Activated naive CD4-positive, alpha-beta T cell treated with anti-CD3 and anti-CD28 coated beads, Interleukin-2, amount 50 U/mL, for 24 hours (primary cell): ENCODE data around the gene PTGS2.

ENCODE experiments used
- H3K27ac Mint-ChIP-seq: one replicate; pipeline ENCODE4 v1.8.0; 2021; ENCODE audit warnings: mild to moderate bottlenecking, mixed read lengths
- H3K27me3 Mint-ChIP-seq: one replicate; pipeline ENCODE4 v1.8.0; 2021; ENCODE audit warnings: mixed read lengths
- H3K36me3 Mint-ChIP-seq: one replicate; pipeline ENCODE4 v1.8.0; 2021; ENCODE audit warnings: mixed read lengths
- H3K4me1 Mint-ChIP-seq: one replicate; pipeline ENCODE4 v1.8.0; 2021; ENCODE audit warnings: mixed read lengths
- H3K4me3 Mint-ChIP-seq: one replicate; pipeline ENCODE4 v1.8.0; 2021; ENCODE audit warnings: mild to moderate bottlenecking, mixed read lengths
- H3K9me3 Mint-ChIP-seq: one replicate; pipeline ENCODE4 v1.8.0; 2021; ENCODE audit warnings: mixed read lengths

PTGS2 gene

DNA sequence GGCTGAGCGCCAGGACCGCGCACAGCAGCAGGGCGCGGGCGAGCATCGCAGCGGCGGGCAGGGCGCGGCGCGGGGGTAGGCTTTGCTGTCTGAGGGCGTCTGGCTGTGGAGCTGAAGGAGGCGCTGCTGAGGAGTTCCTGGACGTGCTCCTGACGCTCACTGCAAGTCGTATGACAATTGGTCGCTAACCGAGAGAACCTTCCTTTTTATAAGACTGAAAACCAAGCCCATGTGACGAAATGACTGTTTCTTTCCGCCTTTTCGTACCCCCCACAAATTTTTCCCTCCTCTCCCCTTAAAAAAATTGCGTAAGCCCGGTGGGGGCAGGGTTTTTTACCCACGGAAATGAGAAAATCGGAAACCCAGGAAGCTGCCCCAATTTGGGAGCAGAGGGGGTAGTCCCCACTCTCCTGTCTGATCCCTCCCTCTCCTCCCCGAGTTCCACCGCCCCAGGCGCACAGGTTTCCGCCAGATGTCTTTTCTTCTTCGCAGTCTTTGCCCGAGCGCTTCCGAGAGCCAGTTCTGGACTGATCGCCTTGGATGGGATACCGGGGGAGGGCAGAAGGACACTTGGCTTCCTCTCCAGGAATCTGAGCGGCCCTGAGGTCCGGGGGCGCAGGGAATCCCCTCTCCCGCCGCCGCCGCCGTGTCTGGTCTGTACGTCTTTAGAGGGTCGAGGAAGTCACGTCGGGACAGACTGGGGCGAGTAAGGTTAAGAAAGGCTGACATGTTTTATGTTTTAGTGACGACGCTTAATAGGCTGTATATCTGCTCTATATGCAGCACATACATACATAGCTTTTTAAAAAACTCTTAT lies at the start of gene PTGS2:
TSS of gene PTGS2 (minus strand) at position 179 of the 817 bp plus-strand sequence. CDS start at position 46, 133 bp downstream.
- Mint-ChIP-seq H3K4me3 (peak within 1 kb of the TSS; percentile 76), H3K27me3 (peaks cover 55% of the 10 kb centered on the region)

DNA sequence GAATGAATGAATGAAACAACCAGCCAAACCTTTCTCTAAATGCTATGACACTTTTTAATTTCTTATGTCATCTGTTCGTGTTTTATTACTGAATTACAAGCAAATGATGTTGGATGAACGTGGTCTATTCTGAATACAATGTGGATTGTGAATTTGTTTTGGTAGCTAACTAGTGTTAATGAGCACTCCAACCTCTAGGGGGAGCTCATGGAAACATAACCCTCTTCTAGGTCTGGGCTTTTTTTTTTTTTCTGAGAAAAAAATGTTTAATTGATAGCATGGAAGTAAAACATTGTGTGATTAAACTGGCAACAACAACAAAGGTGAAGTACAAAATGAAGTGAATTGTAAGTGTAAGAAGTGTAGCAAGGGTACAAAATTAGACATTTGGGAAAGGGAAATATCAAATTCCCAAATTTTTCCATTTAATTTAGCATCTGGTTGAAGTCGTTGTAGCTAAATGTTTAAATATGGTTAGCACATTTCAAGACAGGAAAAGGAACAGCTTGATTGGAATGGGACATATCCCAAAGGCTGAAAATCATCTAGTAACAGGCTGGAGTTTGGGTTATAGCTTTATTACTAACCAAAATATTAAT lies 42.6 kb upstream of the PTGS2 start:
- Mint-ChIP-seq H3K4me3 (no peak overlapping the region), H3K27me3 (peaks cover 5% of the 10 kb centered on the region), H3K36me3 (no peaks in the 10 kb centered on the region), H3K27ac (no peak overlapping the region), H3K4me1 (no peaks in the 10 kb centered on the region), H3K9me3 (peaks cover 7% of the 10 kb centered on the region)

More for the DNA sequence above, at the start of gene PTGS2:
- Mint-ChIP-seq H3K9me3 (no peaks in the 10 kb centered on the region), H3K4me1 (peaks cover 17% of the 10 kb centered on the region), H3K36me3 (no peaks in the 10 kb centered on the region), H3K27ac (no peak within 1 kb of the TSS)

DNA sequence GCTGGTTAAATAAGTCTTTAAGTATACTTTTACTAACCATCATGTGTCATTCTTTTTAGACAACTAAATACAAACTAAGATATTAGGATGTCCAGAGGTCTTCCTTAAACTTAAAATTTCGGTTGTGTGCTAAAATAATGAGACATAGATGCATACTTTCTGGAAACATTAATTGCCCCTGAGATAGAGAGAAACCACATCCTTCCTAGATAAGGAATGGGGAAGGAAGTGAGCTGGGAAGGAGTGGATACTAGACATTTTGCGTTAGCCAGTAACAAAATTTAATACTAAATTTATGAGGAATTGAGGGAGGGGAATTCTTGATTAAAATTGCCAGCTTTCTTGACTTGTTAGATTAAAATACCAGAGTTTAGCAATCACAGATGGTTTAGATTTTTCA lies 37.1 kb upstream of the PTGS2 start:
- Mint-ChIP-seq H3K9me3 (no peaks in the 10 kb centered on the region), H3K27ac (no peak overlapping the region), H3K36me3 (no peaks in the 10 kb centered on the region), H3K27me3 (no peaks in the 10 kb centered on the region), H3K4me3 (no peak overlapping the region), H3K4me1 (no peaks in the 10 kb centered on the region)

DNA sequence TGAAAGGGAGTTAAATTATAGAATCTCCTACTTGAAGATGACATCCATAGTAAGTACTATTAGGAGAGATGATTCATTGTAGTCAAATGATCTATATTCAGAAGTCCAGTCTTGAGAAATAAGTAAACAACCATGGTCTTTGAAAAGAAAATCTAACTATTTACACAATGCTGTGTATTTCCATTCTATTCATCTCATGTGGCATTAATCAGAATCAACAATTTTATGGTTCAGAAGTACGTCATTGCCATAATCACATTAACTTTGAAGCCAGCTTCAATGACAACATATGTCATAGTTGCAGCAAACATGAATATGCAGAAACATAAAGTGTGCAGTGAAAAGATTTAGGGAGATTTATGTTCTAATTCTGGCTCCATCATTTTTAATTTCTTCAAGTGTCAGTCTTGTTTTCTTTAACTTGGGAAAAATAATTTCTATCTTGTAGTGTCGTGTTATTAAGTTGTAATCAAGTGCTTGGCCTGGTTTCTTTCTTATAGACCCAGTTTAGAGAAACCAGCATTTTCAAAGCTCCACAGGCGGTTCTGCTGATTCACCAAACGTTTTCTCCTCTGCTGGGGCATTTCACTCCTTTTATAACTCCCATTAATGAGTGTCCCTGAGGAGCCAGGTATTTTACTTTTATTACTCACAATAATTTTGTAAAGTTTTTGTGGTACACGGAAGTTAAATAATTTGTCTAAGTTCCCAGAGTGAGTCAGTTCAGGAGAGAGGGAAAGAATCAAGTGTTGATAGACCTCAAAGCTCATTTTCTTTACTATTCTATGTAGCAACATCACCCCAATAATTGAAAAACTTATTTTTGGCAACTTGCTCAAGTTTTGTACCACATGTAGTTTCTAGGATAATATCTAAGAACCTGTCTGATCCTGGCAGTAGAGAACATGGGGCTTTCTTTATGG lies 35.9 kb upstream of the PTGS2 start:
- Mint-ChIP-seq H3K9me3 (no peaks in the 10 kb centered on the region), H3K4me3 (no peak overlapping the region), H3K4me1 (no peaks in the 10 kb centered on the region), H3K36me3 (no peaks in the 10 kb centered on the region), H3K27me3 (no peaks in the 10 kb centered on the region), H3K27ac (no peak overlapping the region)

DNA sequence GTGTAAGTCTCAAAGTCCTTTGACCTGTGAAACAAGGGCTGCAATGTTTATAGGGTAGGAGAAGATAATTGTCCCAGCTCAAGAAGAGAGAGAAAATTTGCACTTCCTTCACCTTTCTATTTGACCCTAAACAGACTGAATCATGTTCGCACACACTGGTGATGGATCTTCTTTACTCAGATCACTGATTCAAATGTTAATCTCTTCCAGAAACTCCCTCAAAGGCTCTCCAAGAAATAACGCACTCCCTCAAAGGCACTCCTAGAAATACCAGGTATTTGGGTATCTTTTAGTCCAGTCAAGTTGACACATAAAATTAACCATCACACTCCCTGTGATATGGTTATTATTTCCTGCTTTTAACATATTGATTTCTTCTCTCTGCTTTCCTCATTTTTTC lies 30.5 kb upstream of the PTGS2 start:
- no peaks in the 10 kb centered on the region for H3K4me1 Mint-ChIP-seq
- H3K9me3 Mint-ChIP-seq = no peaks in the 10 kb centered on the region
- no peaks in the 10 kb centered on the region for H3K36me3 Mint-ChIP-seq
- no peaks in the 10 kb centered on the region for H3K27me3 Mint-ChIP-seq
- no peak overlapping the region for H3K27ac Mint-ChIP-seq
- H3K4me3 Mint-ChIP-seq = no peak overlapping the region

DNA sequence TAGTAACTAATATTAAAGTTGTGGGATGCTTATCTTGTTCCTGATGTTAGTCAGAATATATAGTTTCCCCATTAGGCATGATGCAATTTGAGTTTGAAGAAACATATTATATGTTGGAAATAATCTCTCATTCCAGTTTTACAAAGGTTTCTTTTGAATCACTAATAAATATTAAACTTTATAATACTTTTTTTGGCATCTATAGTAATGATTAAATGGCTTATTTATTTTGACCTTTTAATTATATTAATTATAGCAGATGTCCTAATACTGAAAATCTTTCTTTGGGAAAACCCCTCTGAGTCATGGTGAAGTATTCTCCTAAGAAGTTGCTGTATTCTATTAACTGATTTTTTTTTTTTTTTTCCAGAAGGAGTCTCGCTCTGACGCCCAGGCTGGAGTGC lies 28.5 kb upstream of the PTGS2 start:
- H3K27me3 Mint-ChIP-seq = no peaks in the 10 kb centered on the region
- no peak overlapping the region for H3K27ac Mint-ChIP-seq
- no peaks in the 10 kb centered on the region for H3K9me3 Mint-ChIP-seq
- H3K4me1 Mint-ChIP-seq = no peaks in the 10 kb centered on the region
- H3K4me3 Mint-ChIP-seq = no peak overlapping the region
- no peaks in the 10 kb centered on the region for H3K36me3 Mint-ChIP-seq

DNA sequence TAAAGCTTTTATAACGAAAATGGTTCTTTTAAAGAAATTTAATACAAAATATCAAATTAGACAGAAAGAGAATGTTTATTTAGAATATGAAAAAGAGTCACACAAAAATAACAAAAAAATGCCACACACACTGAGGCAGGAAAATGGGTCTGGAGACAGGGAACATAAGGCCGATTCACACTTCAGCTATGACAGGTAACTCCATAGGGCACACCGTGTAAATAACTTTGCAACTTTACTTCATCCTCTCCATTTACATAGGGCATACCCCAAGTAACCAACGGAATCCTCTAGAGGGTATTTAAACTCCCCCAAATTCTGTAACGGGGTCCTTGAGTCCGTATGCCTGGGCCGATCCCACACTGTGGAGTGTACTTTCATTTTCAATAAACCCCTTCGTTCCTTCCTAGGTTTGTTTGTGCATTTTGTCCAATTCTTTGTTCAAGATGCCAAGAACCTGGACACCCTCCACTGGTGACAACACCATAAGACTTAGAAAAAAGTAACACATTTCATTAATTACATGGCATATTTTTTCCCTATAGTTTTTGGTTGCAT lies 23.1 kb upstream of the PTGS2 start:
- H3K9me3 Mint-ChIP-seq = no peaks in the 10 kb centered on the region
- H3K4me3 Mint-ChIP-seq = no peak overlapping the region
- no peaks in the 10 kb centered on the region for H3K27me3 Mint-ChIP-seq
- no peaks in the 10 kb centered on the region for H3K4me1 Mint-ChIP-seq
- H3K36me3 Mint-ChIP-seq = no peaks in the 10 kb centered on the region
- no peak overlapping the region for H3K27ac Mint-ChIP-seq

DNA sequence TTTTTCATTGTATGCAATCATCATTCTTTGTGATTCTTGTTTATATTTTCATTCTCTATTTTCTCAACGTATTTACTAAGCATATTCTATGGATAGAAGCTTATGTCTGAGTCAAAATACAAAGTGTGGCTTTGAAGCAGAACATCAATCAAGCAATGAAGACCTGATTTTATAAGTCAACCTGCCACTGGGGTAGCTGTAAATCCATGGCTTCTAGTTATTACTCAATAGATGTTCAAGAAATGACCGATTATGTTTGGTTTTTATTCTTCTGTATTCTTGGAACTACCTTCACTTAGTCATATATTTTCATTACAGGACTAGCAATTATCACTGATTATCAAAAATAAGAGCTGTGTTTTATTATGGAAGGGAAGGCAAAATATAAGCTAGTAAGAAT lies 20.5 kb upstream of the PTGS2 start:
- Mint-ChIP-seq H3K4me3 (no peak overlapping the region), H3K9me3 (no peaks in the 10 kb centered on the region), H3K27me3 (no peaks in the 10 kb centered on the region), H3K36me3 (no peaks in the 10 kb centered on the region), H3K27ac (no peak overlapping the region), H3K4me1 (no peaks in the 10 kb centered on the region)

DNA sequence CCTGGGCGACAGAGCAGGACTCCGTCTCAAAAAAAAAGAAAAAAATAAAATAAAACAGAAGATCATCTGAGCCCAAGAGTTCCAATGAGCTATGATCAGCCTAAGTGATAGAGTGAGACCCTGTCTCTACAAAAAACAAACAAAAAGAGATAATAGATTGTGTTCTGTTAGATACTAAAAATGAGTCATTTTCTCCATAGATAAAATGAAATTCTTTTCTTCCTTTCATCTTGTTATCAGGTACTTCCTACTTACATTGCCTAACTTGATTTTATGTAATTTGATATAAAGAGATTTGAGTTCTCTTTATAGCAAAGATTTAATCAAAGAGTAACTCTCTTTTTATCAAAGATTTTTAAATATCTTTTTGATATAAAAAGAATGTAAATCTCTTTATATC lies 19.3 kb upstream of the PTGS2 start:
- Mint-ChIP-seq H3K4me3 (no peak overlapping the region), H3K27ac (no peak overlapping the region), H3K4me1 (no peaks in the 10 kb centered on the region), H3K9me3 (no peaks in the 10 kb centered on the region), H3K27me3 (no peaks in the 10 kb centered on the region), H3K36me3 (no peaks in the 10 kb centered on the region)

DNA sequence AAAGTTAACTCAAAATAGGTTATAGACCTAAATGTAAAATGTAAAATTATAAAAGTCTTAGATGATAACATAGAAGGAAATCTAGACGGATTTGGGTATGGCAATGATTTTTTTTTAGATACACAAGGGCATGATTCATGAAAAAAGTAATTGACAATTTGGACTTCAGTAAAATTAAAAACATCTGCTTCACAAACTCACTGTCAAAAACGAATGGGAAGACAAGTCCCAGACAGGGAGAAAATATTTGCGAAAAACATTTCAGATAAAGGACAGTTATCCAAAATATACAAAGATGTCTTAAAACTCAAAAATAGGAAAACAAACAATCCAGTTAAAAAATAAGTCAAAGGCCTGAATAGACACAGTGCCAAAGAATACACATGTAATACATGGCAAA lies 9.7 kb upstream of the PTGS2 start:
- Mint-ChIP-seq H3K27me3 (peaks cover 5% of the 10 kb centered on the region), H3K4me3 (no peak overlapping the region), H3K4me1 (no peaks in the 10 kb centered on the region), H3K9me3 (peaks cover 13% of the 10 kb centered on the region), H3K27ac (no peak overlapping the region), H3K36me3 (peaks cover 1% of the 10 kb centered on the region)

DNA sequence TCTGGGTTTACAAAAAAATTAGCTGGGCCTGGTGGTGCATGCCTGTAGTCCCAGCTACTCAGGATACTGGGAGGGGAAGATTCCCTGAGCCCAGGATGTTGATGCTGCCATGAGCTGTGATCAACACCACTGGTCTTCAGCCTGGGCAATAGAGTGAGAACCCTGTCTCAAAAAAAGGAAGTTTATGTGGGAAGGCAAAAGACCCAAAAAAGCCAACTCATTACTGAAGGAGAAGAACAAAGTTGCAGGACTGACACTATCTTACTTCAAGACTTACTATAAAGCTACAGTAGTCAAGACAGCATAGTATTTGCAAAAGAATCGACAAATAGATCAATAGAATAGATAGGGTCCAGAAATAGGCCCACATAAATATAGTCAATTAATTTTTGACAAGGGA lies 9.2 kb upstream of the PTGS2 start:
- Mint-ChIP-seq H3K4me3 (no peak overlapping the region), H3K9me3 (peaks cover 13% of the 10 kb centered on the region), H3K4me1 (no peaks in the 10 kb centered on the region), H3K27ac (no peak overlapping the region), H3K27me3 (peaks cover 10% of the 10 kb centered on the region), H3K36me3 (peaks cover 1% of the 10 kb centered on the region)

DNA sequence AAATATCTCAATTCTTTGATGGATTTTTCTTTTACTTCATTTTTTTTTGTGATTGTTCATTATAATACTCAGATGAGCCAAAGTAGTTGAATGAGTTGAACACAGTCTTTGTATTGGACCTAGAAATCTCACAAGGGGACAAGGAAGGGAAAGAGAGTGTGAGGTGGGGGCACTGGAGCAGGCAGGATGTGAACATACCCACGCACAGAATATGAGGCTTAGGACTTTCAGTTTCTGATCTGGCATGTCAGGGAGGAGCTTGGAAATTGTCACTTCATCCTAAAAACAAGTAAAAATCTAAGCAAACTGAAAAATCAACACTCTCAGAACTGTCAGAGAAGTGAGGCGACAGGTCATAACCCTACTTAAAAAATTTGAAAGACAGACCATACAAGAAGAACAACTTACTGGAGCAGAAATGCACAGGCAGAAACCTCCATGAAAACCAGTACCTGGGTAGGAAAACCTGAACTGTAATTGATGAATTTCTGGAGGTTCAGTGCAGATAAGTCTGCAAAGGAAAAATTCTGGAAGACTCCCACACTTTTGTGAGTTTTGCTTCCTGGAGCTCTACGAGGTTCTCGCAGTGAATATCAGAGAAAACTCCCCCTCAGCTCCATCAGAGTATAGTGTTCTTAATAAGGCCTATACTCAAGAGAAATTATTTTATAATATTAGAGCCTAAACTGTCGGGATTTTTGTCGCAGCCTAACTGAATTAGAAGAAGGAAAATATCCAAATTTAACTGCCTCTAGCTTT lies 3.6 kb upstream of the PTGS2 start:
- Mint-ChIP-seq H3K4me3 (no peak overlapping the region), H3K27me3 (peaks cover 43% of the 10 kb centered on the region), H3K27ac (no peak overlapping the region), H3K9me3 (peaks cover 13% of the 10 kb centered on the region), H3K4me1 (peaks cover 17% of the 10 kb centered on the region), H3K36me3 (peaks cover 1% of the 10 kb centered on the region)

DNA sequence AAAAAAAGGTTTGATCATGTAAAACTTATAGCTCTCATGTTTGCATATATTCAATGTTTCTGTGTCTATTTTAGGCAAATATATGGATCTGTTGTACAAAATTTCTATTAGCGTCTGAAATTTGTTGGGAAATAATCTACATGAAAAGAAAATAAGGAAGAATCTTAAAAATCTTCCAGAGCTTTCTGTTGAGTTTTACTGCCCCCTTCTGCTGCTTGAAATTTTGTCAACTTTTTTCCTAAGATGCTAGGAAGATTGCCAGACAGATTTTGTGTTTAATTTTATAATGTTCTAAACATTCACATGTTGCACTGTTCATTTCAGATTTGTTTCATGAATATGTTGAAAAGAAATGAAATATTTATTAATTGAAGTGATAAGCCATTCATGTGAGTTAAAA lies 2.5 kb upstream of the PTGS2 start:
- H3K36me3 Mint-ChIP-seq = peaks cover 1% of the 10 kb centered on the region
- H3K27me3 Mint-ChIP-seq = peaks cover 48% of the 10 kb centered on the region
- peaks cover 17% of the 10 kb centered on the region for H3K4me1 Mint-ChIP-seq
- no peak overlapping the region for H3K4me3 Mint-ChIP-seq
- H3K27ac Mint-ChIP-seq = no peak overlapping the region
- H3K9me3 Mint-ChIP-seq = peaks cover 11% of the 10 kb centered on the region

DNA sequence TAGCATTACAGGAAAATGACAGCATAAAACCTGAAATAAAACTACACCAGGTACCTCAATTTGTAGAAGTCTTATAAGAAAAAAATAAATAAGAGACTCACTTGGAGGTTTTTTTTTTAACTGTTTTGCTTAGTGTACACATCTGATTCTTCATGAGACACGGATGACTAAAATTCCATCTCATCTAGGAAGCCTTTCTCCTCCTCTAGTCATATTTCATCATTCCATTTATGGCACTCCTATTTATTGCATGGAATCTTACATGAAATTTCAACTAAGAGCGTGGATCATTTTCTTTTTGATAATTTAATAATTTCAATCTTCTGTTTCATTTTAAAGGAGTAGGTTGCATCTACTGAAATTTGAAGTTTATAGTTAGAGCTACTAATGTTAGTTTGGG lies 1.6 kb upstream of the PTGS2 start:
- peaks cover 1% of the 10 kb centered on the region for H3K36me3 Mint-ChIP-seq
- peaks cover 17% of the 10 kb centered on the region for H3K4me1 Mint-ChIP-seq
- H3K27ac Mint-ChIP-seq = no peak overlapping the region
- peaks cover 7% of the 10 kb centered on the region for H3K9me3 Mint-ChIP-seq
- H3K4me3 Mint-ChIP-seq = no peak overlapping the region
- H3K27me3 Mint-ChIP-seq = peaks cover 51% of the 10 kb centered on the region

DNA sequence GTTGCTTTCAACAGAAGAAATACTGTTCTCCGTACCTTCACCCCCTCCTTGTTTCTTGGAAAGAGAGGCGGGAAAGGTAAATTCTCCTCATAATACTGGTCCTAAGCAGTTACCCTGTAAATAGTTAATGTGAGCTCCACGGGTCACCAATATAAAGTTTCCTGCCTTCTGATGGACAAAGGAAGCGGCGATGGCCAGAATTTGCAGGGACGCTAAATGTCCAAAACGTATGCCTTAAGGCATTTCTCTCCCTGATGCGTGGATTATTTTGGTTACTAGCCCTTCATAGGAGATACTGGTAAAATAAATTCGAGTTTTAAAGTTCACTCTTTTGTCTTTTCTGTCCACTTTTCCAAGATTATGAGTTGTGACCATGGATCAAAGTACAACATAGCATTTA lies 898 bp upstream of the PTGS2 start:
- H3K4me1 Mint-ChIP-seq = peaks cover 17% of the 10 kb centered on the region
- peak overlapping the region; percentile 76 for H3K4me3 Mint-ChIP-seq
- peaks cover 1% of the 10 kb centered on the region for H3K36me3 Mint-ChIP-seq
- H3K27ac Mint-ChIP-seq = no peak overlapping the region
- peaks cover 54% of the 10 kb centered on the region for H3K27me3 Mint-ChIP-seq
- peaks cover 5% of the 10 kb centered on the region for H3K9me3 Mint-ChIP-seq
